K562 (cell line): ENCODE data around the gene MYRFL. TPM values are rescaled to one million over a fixed set of nuclear protein-coding genes. Genes with fewer than 3 reads are reported as not detected.

Source experiments
- ATAC-seq: fragments of 200-7000 bp; cut with Tn5 transposase; 3 replicates; pipeline ENCODE4 v1.9.1; 2020; ENCODE audit warnings: moderate library complexity
- BruUV-seq: library from RNA; stranded (reverse); fragments of 400-500 nt; replicated peaks from 2 replicates; lab custom pipeline; 2021; lab: Mats Ljungman, UMichigan
- CTCF ChIA-PET: fragments of 300-600 bp; formaldehyde crosslinking; extraction: SDS; loops from one replicate; lab custom pipeline; 2021; ENCODE audit warnings: low intra/inter-chr PET ratio; lab: Yijun Ruan, JAX
- POLR2A ChIA-PET: fragments of 300-600, 350-650 bp; sonication (Branson Sonifier 250); formaldehyde crosslinking; extraction: SDS; loops from one replicate; lab custom pipeline; 2021; ENCODE audit warnings: antibody characterized with exemption, inconsistent platforms; lab: Yijun Ruan, JAX
- DNase-seq, 4 experiments: peaks; one replicate each; pipeline versions ENCODE4 v3.0.0 to v3.0.0-alpha.2; 2011 to 2018; ENCODE audit warnings: low spot score in 3 of 4, mixed read lengths in 3 of 4; ENCODE audit errors: extremely low read depth in 1 of 4
- FAIRE-seq: peaks from 2 replicates; lab custom pipeline; 2011; peaks lifted over from hg19 to GRCh38; lab: Jason Lieb, UNC
- H2AFZ ChIP-seq: 2 replicates; pipeline ENCODE4 v1.6.0; 2011; ENCODE audit warnings: low read depth, low read length, control low read depth, inconsistent platforms
- H3K27ac ChIP-seq: fragments of 200-600 bp; 3 replicates; pipeline ENCODE4 v1.8.0; 2011; ENCODE audit warnings: low read depth, mild to moderate bottlenecking, control low read depth, inconsistent platforms, low read length, moderate library complexity, mixed read lengths; ENCODE audit errors: extremely low read depth
- H3K27me3 ChIP-seq, 2 experiments: fragments of 300-600 bp in 1 of 2; 2 replicates in 1 of 2; 3 replicates in 1 of 2; pipeline versions ENCODE4 v1.6.0 to v1.8.0; 2011; ENCODE audit warnings: inconsistent platforms in 2 of 2, low read length in 2 of 2, mild to moderate bottlenecking in 1 of 2, mixed read lengths in 1 of 2, moderate library complexity in 1 of 2; ENCODE audit not compliant: control insufficient read depth in 2 of 2, insufficient read depth in 2 of 2
- H3K36me3 ChIP-seq: fragments of 300-600 bp; 3 replicates; pipeline ENCODE4 v1.8.0; 2011; ENCODE audit warnings: mild to moderate bottlenecking, low read length, inconsistent platforms; ENCODE audit not compliant: control insufficient read depth, insufficient read depth
- H3K4me1 ChIP-seq, 2 experiments: fragments of 200-600 bp in 1 of 2; replicated peaks in 1 of 2; 2 replicates in 1 of 2; 3 replicates in 1 of 2; pipeline versions ENCODE4 v1.5.1 to v1.8.0; 2011; ENCODE audit warnings: inconsistent platforms in 2 of 2, low read length in 2 of 2, mild to moderate bottlenecking in 1 of 2, mixed read lengths in 1 of 2, moderate library complexity in 1 of 2; ENCODE audit not compliant: control insufficient read depth in 2 of 2, insufficient read depth in 2 of 2
- H3K4me2 ChIP-seq: 2 replicates; pipeline ENCODE4 v1.6.1; 2011; ENCODE audit warnings: low read length, control low read depth, inconsistent platforms, mixed read lengths; ENCODE audit not compliant: insufficient read depth
- H3K4me3 ChIP-seq: fragments of 200-600 bp; sonication (generic), shearing (Covaris generic); 2 replicates; pipeline ENCODE4 v1.5.1; 2016; ENCODE audit warnings: control low read depth, inconsistent platforms
- H3K79me2 ChIP-seq: fragments of 200-600 bp; 3 replicates; pipeline ENCODE4 v1.8.0; 2011; ENCODE audit warnings: low read length, inconsistent platforms; ENCODE audit not compliant: control insufficient read depth, insufficient read depth
- H3K9ac ChIP-seq, 2 experiments: 2 replicates each; pipeline versions ENCODE4 v1.6.0 to v1.6.1; 2011; ENCODE audit warnings: low read depth in 2 of 2, low read length in 2 of 2, control low read depth in 1 of 2, inconsistent platforms in 1 of 2, mild to moderate bottlenecking in 1 of 2, mixed read lengths in 1 of 2; ENCODE audit not compliant: insufficient read depth in 1 of 2
- H3K9me1 ChIP-seq: one replicate; pipeline ENCODE4 v1.6.0; 2011; ENCODE audit warnings: inconsistent platforms, mild to moderate bottlenecking, low read length, moderate library complexity; ENCODE audit not compliant: control insufficient read depth, insufficient read depth
- H3K9me3 ChIP-seq: replicated peaks from 2 replicates; pipeline ENCODE4 v1.5.1; 2011; ENCODE audit warnings: low read depth, low read length, inconsistent platforms; ENCODE audit not compliant: control insufficient read depth, insufficient read depth
- H4K20me1 ChIP-seq: replicated peaks from 2 replicates; pipeline ENCODE4 v1.6.1; 2011; ENCODE audit warnings: low read length, inconsistent platforms, mixed read lengths; ENCODE audit not compliant: control insufficient read depth, insufficient read depth
- CHCHD3 ChIP-seq: fragments of 250-450 bp; sonication (Bioruptor Pico); IDR thresholded peaks from 2 replicates; pipeline ENCODE4 v2.1.2; 2022; ENCODE audit warnings: mild to moderate bottlenecking
- CREBBP ChIP-seq: IDR thresholded peaks from one replicate; pipeline ENCODE4 v1.6.1; 2012; ENCODE audit warnings: low read depth, mild to moderate bottlenecking, control low read depth, inconsistent platforms, low read length
- DDX20 ChIP-seq: fragments of 450-650 bp; IDR thresholded peaks from 2 replicates; pipeline ENCODE4 v1.6.1; 2016; ENCODE audit warnings: missing genetic modification characterization, low read depth, mild to moderate bottlenecking, missing compliant biosample characterization, moderate library complexity
- DMBX1 ChIP-seq: fragments of 250-450 bp; sonication (Bioruptor Pico); IDR thresholded peaks from 2 replicates; pipeline ENCODE4 v1.8.0; 2022; ENCODE audit warnings: inconsistent platforms, mild to moderate bottlenecking, moderate library complexity, borderline replicate concordance
- MCM5 ChIP-seq: fragments of 450-650 bp; IDR thresholded peaks from 2 replicates; pipeline ENCODE4 v1.6.1; 2016; ENCODE audit warnings: low read depth
- MLLT1 ChIP-seq, 2 experiments: fragments of 450-650 bp; IDR thresholded peaks; 2 replicates each; pipeline ENCODE4 v1.6.1; 2016
- NR2C1 ChIP-seq, 2 experiments: fragments of 450-650 bp; IDR thresholded peaks; 2 replicates each; pipeline ENCODE4 v1.6.1; 2017; ENCODE audit warnings: mild to moderate bottlenecking in 2 of 2, antibody characterized with exemption in 1 of 2, inconsistent platforms in 1 of 2, missing compliant biosample characterization in 1 of 2, missing genetic modification characterization in 1 of 2
- PHB2 ChIP-seq: fragments of 450-650 bp; IDR thresholded peaks from 2 replicates; pipeline ENCODE4 v1.6.1; 2017; ENCODE audit warnings: low read depth
- POU5F1 ChIP-seq: fragments of 150-350 bp; IDR thresholded peaks from 2 replicates; pipeline ENCODE4 v1.6.1; 2014; ENCODE audit warnings: borderline replicate concordance, low read length, low read depth, mild to moderate bottlenecking; ENCODE audit not compliant: partially characterized antibody
- PTTG1 ChIP-seq: fragments of 450-650 bp; IDR thresholded peaks from 2 replicates; pipeline ENCODE4 v1.6.1; 2016; ENCODE audit warnings: low read depth, mild to moderate bottlenecking, missing genetic modification characterization, missing compliant biosample characterization
- SIX5 ChIP-seq, 2 experiments: IDR thresholded peaks; 2 replicates each; pipeline ENCODE4 v1.6.1; 2011; ENCODE audit warnings: low read length in 2 of 2, borderline replicate concordance in 1 of 2, low read depth in 1 of 2, mild to moderate bottlenecking in 1 of 2, moderate library complexity in 1 of 2; ENCODE audit not compliant: insufficient read depth in 1 of 2
- XRCC5 ChIP-seq: fragments of 200-400 bp; formaldehyde crosslinking; IDR thresholded peaks from 2 replicates; pipeline ENCODE4 v1.6.1; 2017; ENCODE audit warnings: low read depth, mild to moderate bottlenecking, low read length
- ZBTB5 ChIP-seq: fragments of 450-650 bp; IDR thresholded peaks from 2 replicates; pipeline ENCODE4 v1.6.1; 2017; ENCODE audit warnings: antibody characterized with exemption
- ZC3H11A ChIP-seq: IDR thresholded peaks from 2 replicates; pipeline ENCODE4 v1.6.1; 2012; ENCODE audit warnings: low read depth, low read length, improper control_type of control experiment
- ZKSCAN1 ChIP-seq: fragments of 150-350 bp; IDR thresholded peaks from 2 replicates; pipeline ENCODE4 v1.6.1; 2016; ENCODE audit warnings: low read depth, low read length
- ZNF12 ChIP-seq: sonication (generic); formaldehyde crosslinking; IDR thresholded peaks from 2 replicates; pipeline ENCODE4 v1.4.0; 2020; ENCODE audit warnings: mild to moderate bottlenecking, missing genetic modification reagents
- ZNF282 ChIP-seq: sonication (generic); formaldehyde crosslinking; IDR thresholded peaks from 2 replicates; pipeline ENCODE4 v1.8.1; 2023; ENCODE audit warnings: missing genetic modification reagents
- ZNF347 ChIP-seq: fragments of 450-650 bp; formaldehyde crosslinking; IDR thresholded peaks from 2 replicates; pipeline ENCODE4 v1.4.0; 2020; ENCODE audit warnings: low read depth, mild to moderate bottlenecking, moderate library complexity
- ZNF589 ChIP-seq: fragments of 200-800 bp; sonication (Bioruptor generic); IDR thresholded peaks from 2 replicates; pipeline ENCODE4 v1.6.1; 2016; ENCODE audit warnings: low read depth, missing genetic modification characterization, missing compliant biosample characterization
- WGBS: fragments of 100-300 bp; shearing (Covaris generic); methylation state at CpG from one replicate; pipeline ENCODE4 v1.1.6; 2016; ENCODE audit warnings: low coverage, mixed read lengths; ENCODE audit not compliant: insufficient coverage; ENCODE audit errors: missing lambda C conversion rate; 5-methylcytosine and 5-hydroxymethylcytosine counted together
- in situ Hi-C: fragments of 300-500 bp; cut with MboI; formaldehyde crosslinking; loops from 4 replicates; pipeline ENCODE4 v1.15.0; 2018; ENCODE audit warnings: inconsistent platforms, mixed read lengths
- intact Hi-C: fragments of 100-400 bp; cut with micrococcal nuclease; formaldehyde crosslinking; loops from 2 replicates; pipeline ENCODE4 v1.14.2; 2022
- polyA plus RNA-seq, 8 experiments: library from polyadenylated mRNA; depleted of rRNA in 4 of 8; stranded (reverse) in 5 of 8; unstranded in 3 of 8; fragments of >200 nt; fragmentation: Nextera tagmentation in 2 of 8; fragmentation: Illumina TruSeq in 1 of 8; extraction: Ambion mirVana in 2 of 8; extraction: Trizol in 1 of 8; gene quantifications; 2 replicates each; pipeline versions ENCODE4 v1.2.1 to v1.2.3, GENCODE V29; 2011 to 2014; ENCODE audit warnings: inconsistent platforms in 1 of 8, missing spikeins in 1 of 8
- total RNA-seq, 7 experiments: library from RNA; depleted of rRNA in 6 of 7; stranded (reverse); fragments of >200 nt in 6 of 7; fragmentation: Illumina TruSeq in 2 of 7; extraction: Trizol in 2 of 7; gene quantifications; 2 replicates each; pipeline versions ENCODE4 v1.2.1 to v1.2.3, GENCODE V29; 2011 to 2021; ENCODE audit warnings: low replicate concordance in 1 of 7

Gene MYRFL
- total and polyA plus RNA-seq, 9 of the 15 experiments (the other 6 are each of a cell fraction or from before 2014, with no cell fraction given), result not detected

- BruUV-seq, result no TSS peak
- peaks cover 0 to 13% of the 10 kb centered on the region in 2 experiments; a peak in 2 of 5 replicates for H3K27me3 ChIP-seq
- WGBS, result 0% methylated on average over 2 of the region's 2 CpGs
- H3K9me3 ChIP-seq, result no peaks in the 10 kb centered on the region
- in situ Hi-C loops (no loop called here), intact Hi-C loops (no loop called here)
- ChIA-PET POLR2A (interaction anchor here (0.9 kb wide), 1 partner anchor 18 kb away, joined by 3 read pairs; no protein-coding TSS in a partner anchor), CTCF (no interaction called here)
- H2AFZ ChIP-seq, result no peak overlapping the region
- no peaks in the 10 kb centered on the region for H3K79me2 ChIP-seq
- no peaks in the 10 kb centered on the region for H3K9me1 ChIP-seq
- ATAC-seq, result no peak
- no peak overlapping the region for H3K4me2 ChIP-seq
- H4K20me1 ChIP-seq, result no peaks in the 10 kb centered on the region; the same call in 1 of the 2 replicates
- no peak overlapping the region for H3K4me3 ChIP-seq
- no peak for FAIRE-seq
- no peak for TF ChIP-seq PTTG1 (tag)
- TF ChIP-seq ZC3H11A, result no peak
- no peak for TF ChIP-seq XRCC5
- TF ChIP-seq MLLT1 (IDR thresholded peaks at IDR 0.05), result no peak
- no peak for TF ChIP-seq PHB2
- no peak for TF ChIP-seq NR2C1 (IDR thresholded peaks at IDR 0.05)
- no peak for TF ChIP-seq NR2C1 (tag; IDR thresholded peaks at IDR 0.05)
- no peak for TF ChIP-seq ZNF347 (CRISPR knock-in tag)
- TF ChIP-seq SIX5 (IDR thresholded peaks at IDR 0.05; ENCODE audit: borderline replicate concordance in 1 of 2, insufficient read depth in 1 of 2, low read depth in 1 of 2, low read length in 2 of 2), result no peak
- no peak for TF ChIP-seq ZNF12
- TF ChIP-seq POU5F1, result no peak
- TF ChIP-seq ZKSCAN1, result no peak
- TF ChIP-seq ZNF282 (CRISPR knock-in tag), result no peak
- no peak for TF ChIP-seq MCM5
- TF ChIP-seq DDX20 (tag), result no peak
- TF ChIP-seq ZBTB5, result no peak
- no peak for TF ChIP-seq DMBX1 (CRISPR knock-in tag)
- TF ChIP-seq CREBBP, result no peak
- no peak for TF ChIP-seq CHCHD3 (CRISPR knock-in tag)
- TF ChIP-seq ZNF589 (CRISPR knock-in tag), result no peak
- DNase-seq, result no peak
- no peak overlapping the region for H3K27ac ChIP-seq
- H3K36me3 ChIP-seq, result no peaks in the 10 kb centered on the region
- no peaks in the 10 kb centered on the region for H3K4me1 ChIP-seq
- no peak overlapping the region for H3K9ac ChIP-seq
Measured at GRCh38 chr12:69886715-69887114, 61.7 kb downstream of the MYRFL start.
